ENCODE results near the gene ATG16L2.

ATG16L2 gene

DNA sequence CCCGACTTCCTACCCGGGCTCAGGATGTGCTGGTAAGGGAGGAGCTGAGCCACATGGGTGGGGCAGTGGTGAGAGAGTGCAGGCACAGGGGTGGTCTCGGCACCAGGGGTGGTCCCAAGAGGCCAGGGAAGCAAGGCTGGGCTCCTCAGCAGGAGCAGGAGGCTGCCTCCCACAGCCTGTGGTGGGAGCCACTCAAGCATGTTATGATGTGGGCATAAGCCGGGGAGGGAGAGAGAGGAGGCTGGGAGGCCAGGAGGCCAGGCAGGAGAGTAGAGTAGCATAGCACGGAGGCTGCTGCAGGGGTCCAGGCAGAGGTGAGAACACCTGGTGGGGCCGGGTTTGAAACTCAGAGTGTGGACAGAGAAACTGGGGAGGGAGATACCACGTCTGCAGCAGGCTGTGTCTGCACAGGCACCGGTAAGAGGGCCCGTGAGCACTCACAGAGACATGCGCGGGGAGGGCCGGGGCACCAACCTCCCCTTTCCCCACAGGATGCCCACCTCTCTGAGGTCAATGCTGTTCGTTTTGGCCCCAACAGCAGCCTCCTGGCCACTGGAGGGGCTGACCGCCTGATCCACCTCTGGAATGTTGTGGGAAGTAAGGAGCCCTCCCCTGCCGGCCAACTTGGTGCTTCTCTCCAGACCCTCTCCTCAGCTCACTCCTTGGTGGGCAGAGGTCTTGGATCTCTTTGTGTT lies 10.7 kb downstream of the ATG16L2 start:
- Histone ChIP-seq H3K79me1 (replicated peaks; ENCODE audit: low read length, poor library complexity, severe bottlenecking) (no peaks in the 10 kb centered on the region), H3K4me1 (ENCODE audit: control insufficient read depth, insufficient read depth, low read depth, low read length) (peaks cover 38% of the 10 kb centered on the region), H2BK12ac (ENCODE audit: low read length in 2 of 2) (no peak overlapping the region), H3K18ac (ENCODE audit: low read depth in 1 of 2, low read length in 2 of 2) (no peak overlapping the region), H4K91ac (ENCODE audit: low read length) (peak overlapping the region; percentile 3), H2BK5ac (ENCODE audit: low read depth, low read length, poor library complexity, severe bottlenecking) (no peak overlapping the region), H3K9me3 (ENCODE audit: control insufficient read depth, low read length) (no peaks in the 10 kb centered on the region), H2AFZ (ENCODE audit: low read depth, low read length) (no peak overlapping the region), H3K4me3 (ENCODE audit: insufficient read depth in 1 of 2, low read depth in 1 of 2, low read length in 2 of 2) (no peak overlapping the region), H3K23ac (ENCODE audit: low read length in 2 of 2) (no peak overlapping the region), H2BK15ac (ENCODE audit: low read depth, poor library complexity, severe bottlenecking) (no peak overlapping the region), H3K14ac (ENCODE audit: low read length in 2 of 2) (no peak overlapping the region), H3K4me2 (ENCODE audit: low read length, poor library complexity, severe bottlenecking) (no peak overlapping the region), H3K27me3 (ENCODE audit: control insufficient read depth in 1 of 2, insufficient read depth in 1 of 2, low read length in 2 of 2) (no peaks in the 10 kb centered on the region), H3K9ac (ENCODE audit: low read length) (no peak overlapping the region), H4K8ac (ENCODE audit: low read length) (no peak overlapping the region), H2BK120ac (ENCODE audit: low read depth, low read length) (no peak overlapping the region), H3K36me3 (ENCODE audit: control insufficient read depth in 1 of 2, insufficient read depth in 2 of 2, low read depth in 1 of 2, low read length in 2 of 2) (peaks cover 0 to 21% of the 10 kb centered on the region in 2 experiments), H3K27ac (ENCODE audit: low read length, poor library complexity, severe bottlenecking) (no peak overlapping the region), H3K4ac (ENCODE audit: low read depth in 1 of 2, low read length in 2 of 2) (no peak overlapping the region), H2AK5ac (ENCODE audit: low read length, severe bottlenecking) (no peak overlapping the region)
- 84% methylated on average over 6 of the region's 15 CpGs for WGBS
- DNase-seq: no peak

DNA sequence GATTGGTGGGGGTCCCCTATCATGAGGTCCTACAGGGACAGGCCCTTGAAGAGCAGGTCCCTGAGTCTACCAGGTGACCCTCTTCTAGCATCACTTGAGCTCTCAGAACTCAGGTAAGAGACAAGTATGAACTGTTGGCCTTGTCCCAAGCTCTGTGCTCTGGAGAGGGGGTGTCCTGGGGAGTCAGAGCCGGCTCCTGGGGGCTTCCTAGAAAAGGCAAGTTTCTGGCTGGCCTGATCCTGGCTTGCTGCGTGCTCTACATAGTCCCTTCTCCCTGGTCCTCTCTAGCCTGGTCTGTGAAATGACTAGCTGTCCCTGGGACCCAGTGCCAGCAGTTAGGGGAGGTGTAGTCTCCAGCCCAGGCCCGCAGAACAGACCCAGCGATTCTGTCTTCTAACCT lies 11.4 kb downstream of the ATG16L2 start:
- no peak overlapping the region for H2BK15ac ChIP-seq (ENCODE audit: low read depth, poor library complexity, severe bottlenecking)
- no peak overlapping the region for H3K4me2 ChIP-seq (ENCODE audit: low read length, poor library complexity, severe bottlenecking)
- H3K27ac ChIP-seq (ENCODE audit: low read length, poor library complexity, severe bottlenecking): no peak overlapping the region
- peaks cover 38% of the 10 kb centered on the region for H3K4me1 ChIP-seq (ENCODE audit: control insufficient read depth, insufficient read depth, low read depth, low read length)
- no peak overlapping the region for H4K91ac ChIP-seq (ENCODE audit: low read length)
- H3K36me3 ChIP-seq (ENCODE audit: control insufficient read depth in 1 of 2, insufficient read depth in 2 of 2, low read depth in 1 of 2, low read length in 2 of 2): peaks cover 0 to 24% of the 10 kb centered on the region in 2 experiments
- no peak overlapping the region for H3K4me3 ChIP-seq (ENCODE audit: insufficient read depth in 1 of 2, low read depth in 1 of 2, low read length in 2 of 2)
- no peak overlapping the region for H3K14ac ChIP-seq (ENCODE audit: low read length in 2 of 2)
- H2BK5ac ChIP-seq (ENCODE audit: low read depth, low read length, poor library complexity, severe bottlenecking): no peak overlapping the region
- no peak overlapping the region for H3K4ac ChIP-seq (ENCODE audit: low read depth in 1 of 2, low read length in 2 of 2)
- no peaks in the 10 kb centered on the region for H3K9me3 ChIP-seq (ENCODE audit: control insufficient read depth, low read length)
- H3K79me1 ChIP-seq (replicated peaks; ENCODE audit: low read length, poor library complexity, severe bottlenecking): no peaks in the 10 kb centered on the region
- no peak overlapping the region for H2AK5ac ChIP-seq (ENCODE audit: low read length, severe bottlenecking)
- no peak overlapping the region for H3K23ac ChIP-seq (ENCODE audit: low read length in 2 of 2)
- WGBS: 95% methylated on average over 4 of the region's 4 CpGs
- no peak for DNase-seq
- no peak overlapping the region for H2AFZ ChIP-seq (ENCODE audit: low read depth, low read length)
- H4K8ac ChIP-seq (ENCODE audit: low read length): no peak overlapping the region
- no peak overlapping the region for H3K18ac ChIP-seq (ENCODE audit: low read depth in 1 of 2, low read length in 2 of 2)
- H2BK120ac ChIP-seq (ENCODE audit: low read depth, low read length): no peak overlapping the region
- H2BK12ac ChIP-seq (ENCODE audit: low read length in 2 of 2): no peak overlapping the region
- H3K9ac ChIP-seq (ENCODE audit: low read length): no peak overlapping the region
- no peaks in the 10 kb centered on the region for H3K27me3 ChIP-seq (ENCODE audit: control insufficient read depth in 1 of 2, insufficient read depth in 1 of 2, low read length in 2 of 2)

DNA sequence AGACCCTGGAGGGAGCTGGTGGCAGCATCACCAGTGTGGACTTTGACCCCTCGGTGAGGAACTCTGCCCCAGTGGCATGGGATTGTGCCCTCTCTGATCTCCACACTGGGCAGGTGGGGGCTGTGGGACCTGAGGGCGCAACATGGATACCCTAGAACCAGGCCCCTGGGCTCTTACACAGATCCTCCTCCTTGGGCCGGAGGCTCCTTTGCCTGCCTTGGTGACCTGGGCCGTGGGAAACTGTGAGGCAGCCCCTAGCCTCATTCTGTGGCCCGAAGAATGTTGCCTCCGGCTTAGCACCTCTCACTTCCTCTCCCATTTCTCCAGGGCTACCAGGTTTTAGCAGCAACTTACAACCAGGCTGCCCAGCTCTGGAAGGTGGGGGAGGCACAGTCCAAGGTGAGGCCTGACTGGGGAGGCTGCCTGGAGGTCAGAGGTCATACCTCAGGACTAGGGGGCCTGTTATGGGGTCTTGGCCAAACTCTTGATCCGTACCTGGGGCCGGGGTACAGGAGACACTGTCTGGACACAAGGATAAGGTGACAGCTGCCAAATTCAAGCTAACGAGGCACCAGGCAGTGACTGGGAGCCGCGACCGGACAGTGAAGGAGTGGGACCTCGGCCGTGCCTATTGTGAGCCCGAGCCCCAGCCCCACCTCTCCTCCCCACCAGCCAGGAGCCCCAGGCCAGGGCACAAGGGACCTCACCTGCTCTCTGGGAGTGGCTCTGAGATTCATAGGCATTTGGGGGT lies 12.2 kb downstream of the ATG16L2 start:
- H4K8ac ChIP-seq (ENCODE audit: low read length): no peak overlapping the region
- no peak overlapping the region for H3K9ac ChIP-seq (ENCODE audit: low read length)
- peaks cover 34% of the 10 kb centered on the region for H3K4me1 ChIP-seq (ENCODE audit: control insufficient read depth, insufficient read depth, low read depth, low read length)
- H3K9me3 ChIP-seq (ENCODE audit: control insufficient read depth, low read length): no peaks in the 10 kb centered on the region
- no peak for DNase-seq
- 94% methylated on average over 10 of the region's 15 CpGs for WGBS
- no peak overlapping the region for H2AFZ ChIP-seq (ENCODE audit: low read depth, low read length)
- H2BK12ac ChIP-seq (ENCODE audit: low read length in 2 of 2): no peak overlapping the region
- peak overlapping the region; percentile 52 for H4K91ac ChIP-seq (ENCODE audit: low read length)
- H3K27ac ChIP-seq (ENCODE audit: low read length, poor library complexity, severe bottlenecking): no peak overlapping the region
- no peak overlapping the region for H2BK5ac ChIP-seq (ENCODE audit: low read depth, low read length, poor library complexity, severe bottlenecking)
- no peak overlapping the region for H3K18ac ChIP-seq (ENCODE audit: low read depth in 1 of 2, low read length in 2 of 2)
- no peak overlapping the region for H3K4ac ChIP-seq (ENCODE audit: low read depth in 1 of 2, low read length in 2 of 2)
- H2BK15ac ChIP-seq (ENCODE audit: low read depth, poor library complexity, severe bottlenecking): no peak overlapping the region
- no peak overlapping the region for H3K23ac ChIP-seq (ENCODE audit: low read length in 2 of 2)
- H2AK5ac ChIP-seq (ENCODE audit: low read length, severe bottlenecking): no peak overlapping the region
- H3K36me3 ChIP-seq (ENCODE audit: control insufficient read depth in 1 of 2, insufficient read depth in 2 of 2, low read depth in 1 of 2, low read length in 2 of 2): peaks cover 0 to 24% of the 10 kb centered on the region in 2 experiments
- H3K4me2 ChIP-seq (ENCODE audit: low read length, poor library complexity, severe bottlenecking): no peak overlapping the region
- no peak overlapping the region for H3K4me3 ChIP-seq (ENCODE audit: insufficient read depth in 1 of 2, low read depth in 1 of 2, low read length in 2 of 2)
- no peaks in the 10 kb centered on the region for H3K27me3 ChIP-seq (ENCODE audit: control insufficient read depth in 1 of 2, insufficient read depth in 1 of 2, low read length in 2 of 2)
- H3K14ac ChIP-seq (ENCODE audit: low read length in 2 of 2): no peak overlapping the region
- H3K79me1 ChIP-seq (replicated peaks; ENCODE audit: low read length, poor library complexity, severe bottlenecking): no peaks in the 10 kb centered on the region
- no peak overlapping the region for H2BK120ac ChIP-seq (ENCODE audit: low read depth, low read length)

DNA sequence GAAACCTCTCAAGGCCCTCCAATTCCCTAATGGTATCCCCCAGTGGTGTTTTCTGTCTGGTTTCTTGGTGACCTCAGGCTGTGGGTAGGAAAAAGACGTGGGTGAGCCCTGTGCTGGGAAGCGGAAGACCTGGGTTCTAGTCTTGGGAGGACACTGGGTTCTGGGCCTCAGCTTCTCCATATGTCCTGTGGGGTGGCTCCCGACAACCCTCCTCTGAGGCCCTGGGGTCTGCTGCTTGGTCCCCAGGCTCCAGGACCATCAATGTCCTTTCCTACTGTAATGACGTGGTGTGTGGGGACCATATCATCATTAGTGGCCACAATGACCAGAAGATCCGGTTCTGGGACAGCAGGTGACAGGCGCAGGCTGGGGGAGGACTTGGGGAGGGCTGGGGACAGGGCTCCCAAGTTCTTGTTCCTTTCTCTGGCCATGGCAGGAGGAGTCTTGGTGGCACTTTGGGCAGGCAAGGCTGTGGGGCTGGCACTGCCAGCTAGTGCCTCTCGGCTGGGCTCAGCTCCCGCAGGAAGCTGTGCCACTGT lies 12.8 kb downstream of the ATG16L2 start:
- H3K4me2 ChIP-seq (ENCODE audit: low read length, poor library complexity, severe bottlenecking): no peak overlapping the region
- H3K4me3 ChIP-seq (ENCODE audit: insufficient read depth in 1 of 2, low read depth in 1 of 2, low read length in 2 of 2): no peak overlapping the region
- no peak overlapping the region for H3K23ac ChIP-seq (ENCODE audit: low read length in 2 of 2)
- H3K9ac ChIP-seq (ENCODE audit: low read length): peak overlapping the region; percentile 40
- no peak overlapping the region for H2BK5ac ChIP-seq (ENCODE audit: low read depth, low read length, poor library complexity, severe bottlenecking)
- H3K4ac ChIP-seq (ENCODE audit: low read depth in 1 of 2, low read length in 2 of 2): no peak overlapping the region
- no peak overlapping the region for H4K91ac ChIP-seq (ENCODE audit: low read length)
- H3K79me1 ChIP-seq (replicated peaks; ENCODE audit: low read length, poor library complexity, severe bottlenecking): no peaks in the 10 kb centered on the region
- no peaks in the 10 kb centered on the region for H3K27me3 ChIP-seq (ENCODE audit: control insufficient read depth in 1 of 2, insufficient read depth in 1 of 2, low read length in 2 of 2)
- no peak overlapping the region for H3K14ac ChIP-seq (ENCODE audit: low read length in 2 of 2)
- H2BK120ac ChIP-seq (ENCODE audit: low read depth, low read length): no peak overlapping the region
- no peak for DNase-seq
- WGBS: 95% methylated on average over 8 of the region's 8 CpGs
- no peak overlapping the region for H4K8ac ChIP-seq (ENCODE audit: low read length)
- H2BK15ac ChIP-seq (ENCODE audit: low read depth, poor library complexity, severe bottlenecking): no peak overlapping the region
- no peaks in the 10 kb centered on the region for H3K9me3 ChIP-seq (ENCODE audit: control insufficient read depth, low read length)
- peaks cover 35% of the 10 kb centered on the region for H3K4me1 ChIP-seq (ENCODE audit: control insufficient read depth, insufficient read depth, low read depth, low read length)
- no peak overlapping the region for H3K18ac ChIP-seq (ENCODE audit: low read depth in 1 of 2, low read length in 2 of 2)
- H2AK5ac ChIP-seq (ENCODE audit: low read length, severe bottlenecking): no peak overlapping the region
- H2AFZ ChIP-seq (ENCODE audit: low read depth, low read length): no peak overlapping the region
- H3K27ac ChIP-seq (ENCODE audit: low read length, poor library complexity, severe bottlenecking): no peak overlapping the region
- peaks cover 1 to 24% of the 10 kb centered on the region in 2 experiments for H3K36me3 ChIP-seq (ENCODE audit: control insufficient read depth in 1 of 2, insufficient read depth in 2 of 2, low read depth in 1 of 2, low read length in 2 of 2)
- H2BK12ac ChIP-seq (ENCODE audit: low read length in 2 of 2): no peak overlapping the region

Data from mesenchymal stem cell (in vitro differentiated cells and primary cell).